ENCODE data around the gene PHF12. TPM values are rescaled to one million over a fixed set of nuclear protein-coding genes. Genes with fewer than 3 reads are reported as not detected.

The PHF12 gene
- total RNA-seq, 1 donor from 2014 or later = 69.3 TPM

- no peak overlapping the region for H3K27ac Mint-ChIP-seq
- H3K4me3 Mint-ChIP-seq = no peak overlapping the region
- peaks cover 30% of the 10 kb centered on the region for H3K36me3 Mint-ChIP-seq
- peaks cover 6% of the 10 kb centered on the region for H3K4me1 Mint-ChIP-seq
- no peaks in the 10 kb centered on the region for H3K27me3 Mint-ChIP-seq (ENCODE audit: low read depth)
- DNase-seq (ENCODE audit: low spot score in 2 of 2, unreplicated experiment in 2 of 2) = no peak
- TF ChIP-seq CTCF (IDR thresholded peaks at IDR 0.05; ENCODE audit: unreplicated experiment) = no peak
- H3K9me3 Mint-ChIP-seq = peaks cover 4% of the 10 kb centered on the region
Observed at GRCh38 chr17:28926366-28926765, 25.0 kb downstream of the PHF12 start.

GRCh38 chr17:28925912-28926365 is 25.4 kb downstream of the PHF12 start:
- Mint-ChIP-seq H3K4me3 (no peak overlapping the region), H3K36me3 (peaks cover 32% of the 10 kb centered on the region), H3K4me1 (peaks cover 6% of the 10 kb centered on the region), H3K27ac (no peak overlapping the region), H3K9me3 (peaks cover 4% of the 10 kb centered on the region), H3K27me3 (ENCODE audit: low read depth) (no peaks in the 10 kb centered on the region)
- no peak for TF ChIP-seq CTCF (IDR thresholded peaks at IDR 0.05; ENCODE audit: unreplicated experiment)
- DNase-seq (ENCODE audit: low spot score in 2 of 2, unreplicated experiment in 2 of 2) = no peak

- H3K36me3 Mint-ChIP-seq = peaks cover 54% of the 10 kb centered on the region
- no peaks in the 10 kb centered on the region for H3K27me3 Mint-ChIP-seq (ENCODE audit: low read depth)
- no peak for DNase-seq (ENCODE audit: low spot score in 2 of 2, unreplicated experiment in 2 of 2)
- no peak for TF ChIP-seq CTCF (IDR thresholded peaks at IDR 0.05; ENCODE audit: unreplicated experiment)
- no peaks in the 10 kb centered on the region for H3K9me3 Mint-ChIP-seq
- H3K4me3 Mint-ChIP-seq = no peak overlapping the region
- no peaks in the 10 kb centered on the region for H3K4me1 Mint-ChIP-seq
- peak overlapping the region; percentile 27 for H3K27ac Mint-ChIP-seq
Observed at GRCh38 chr17:28920201-28920600, 31.1 kb downstream of the PHF12 start.

GRCh38 chr17:28918295-28918694 is 33.0 kb downstream of the PHF12 start:
- TF ChIP-seq CTCF (IDR thresholded peaks at IDR 0.05; ENCODE audit: unreplicated experiment) = no peak
- DNase-seq (ENCODE audit: low spot score in 2 of 2, unreplicated experiment in 2 of 2) = no peak
- no peak overlapping the region for H3K27ac Mint-ChIP-seq
- no peaks in the 10 kb centered on the region for H3K4me1 Mint-ChIP-seq
- no peak overlapping the region for H3K4me3 Mint-ChIP-seq
- H3K9me3 Mint-ChIP-seq = no peaks in the 10 kb centered on the region
- peaks cover 57% of the 10 kb centered on the region for H3K36me3 Mint-ChIP-seq
- no peaks in the 10 kb centered on the region for H3K27me3 Mint-ChIP-seq (ENCODE audit: low read depth)

GRCh38 chr17:28917465-28917864 is 33.9 kb downstream of the PHF12 start:
- TF ChIP-seq CTCF (IDR thresholded peaks at IDR 0.05; ENCODE audit: unreplicated experiment) = no peak
- DNase-seq (ENCODE audit: low spot score in 2 of 2, unreplicated experiment in 2 of 2) = no peak
- Mint-ChIP-seq H3K27me3 (ENCODE audit: low read depth) (no peaks in the 10 kb centered on the region), H3K27ac (no peak overlapping the region), H3K9me3 (no peaks in the 10 kb centered on the region), H3K4me3 (no peak overlapping the region), H3K36me3 (peaks cover 60% of the 10 kb centered on the region), H3K4me1 (no peaks in the 10 kb centered on the region)

- H3K36me3 Mint-ChIP-seq = peaks cover 62% of the 10 kb centered on the region
- H3K27ac Mint-ChIP-seq = no peak overlapping the region
Observed at GRCh38 chr17:28917029-28917428, 34.3 kb downstream of the PHF12 start.

More at GRCh38 chr17:28917029-28917428, 34.3 kb downstream of the PHF12 start:
- H3K9me3 Mint-ChIP-seq = no peaks in the 10 kb centered on the region
- no peak for TF ChIP-seq CTCF (IDR thresholded peaks at IDR 0.05; ENCODE audit: unreplicated experiment)
- DNase-seq (ENCODE audit: low spot score in 2 of 2, unreplicated experiment in 2 of 2) = no peak
- H3K4me1 Mint-ChIP-seq = no peaks in the 10 kb centered on the region
- H3K27me3 Mint-ChIP-seq (ENCODE audit: low read depth) = no peaks in the 10 kb centered on the region
- no peak overlapping the region for H3K4me3 Mint-ChIP-seq

Measured in mesothelial cell of epicardium (in vitro differentiated cells).